Measurements from ENCODE around the gene KIAA0513.

The KIAA0513 gene

DNA sequence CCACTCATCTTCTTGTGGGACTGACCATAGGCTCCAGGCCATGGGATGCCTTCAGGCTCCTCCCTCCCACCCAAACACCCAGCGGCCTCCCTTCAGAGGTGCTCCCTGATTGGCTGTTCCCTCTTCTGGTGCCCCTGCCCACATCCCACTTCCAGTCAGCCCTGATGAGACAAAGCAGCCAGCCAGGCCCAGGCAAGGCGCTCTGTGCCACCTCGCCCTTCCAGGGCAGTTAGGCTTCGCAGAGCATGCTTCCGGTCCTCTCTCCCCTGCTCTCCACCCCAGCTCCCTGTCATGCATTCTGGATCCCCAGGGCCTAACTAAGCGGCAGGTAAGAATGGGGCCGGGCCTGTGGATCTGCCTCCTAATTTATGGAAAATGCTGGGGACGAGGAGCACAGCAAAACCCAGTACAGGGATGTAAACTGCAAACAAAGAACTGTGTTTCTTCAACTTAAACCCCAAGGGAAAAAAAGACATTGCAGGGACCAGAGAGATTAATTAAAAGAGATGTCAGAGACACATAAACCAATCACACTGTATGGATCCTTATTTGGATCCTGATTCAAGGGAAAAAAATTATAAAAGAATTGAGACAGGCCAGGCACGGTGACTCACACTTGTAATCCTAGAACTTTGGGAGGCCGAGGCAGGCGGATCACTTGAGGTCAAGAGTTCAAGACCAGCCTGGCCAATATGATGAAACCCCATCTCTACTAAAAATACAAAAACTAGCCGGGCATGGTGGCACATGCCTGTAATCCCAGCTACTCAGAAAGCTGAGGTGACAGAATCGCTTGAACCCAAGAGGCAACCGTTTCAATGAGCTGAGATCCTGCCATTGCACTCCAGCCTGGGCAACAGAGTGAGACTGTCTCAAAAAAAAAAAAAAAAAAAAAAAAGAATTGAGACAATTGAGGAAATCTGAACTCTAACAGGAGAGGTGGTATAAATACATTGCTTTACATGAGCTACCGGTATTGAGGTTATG lies 42.2 kb upstream of the KIAA0513 start:
- TF ChIP-seq, protein P1, sequence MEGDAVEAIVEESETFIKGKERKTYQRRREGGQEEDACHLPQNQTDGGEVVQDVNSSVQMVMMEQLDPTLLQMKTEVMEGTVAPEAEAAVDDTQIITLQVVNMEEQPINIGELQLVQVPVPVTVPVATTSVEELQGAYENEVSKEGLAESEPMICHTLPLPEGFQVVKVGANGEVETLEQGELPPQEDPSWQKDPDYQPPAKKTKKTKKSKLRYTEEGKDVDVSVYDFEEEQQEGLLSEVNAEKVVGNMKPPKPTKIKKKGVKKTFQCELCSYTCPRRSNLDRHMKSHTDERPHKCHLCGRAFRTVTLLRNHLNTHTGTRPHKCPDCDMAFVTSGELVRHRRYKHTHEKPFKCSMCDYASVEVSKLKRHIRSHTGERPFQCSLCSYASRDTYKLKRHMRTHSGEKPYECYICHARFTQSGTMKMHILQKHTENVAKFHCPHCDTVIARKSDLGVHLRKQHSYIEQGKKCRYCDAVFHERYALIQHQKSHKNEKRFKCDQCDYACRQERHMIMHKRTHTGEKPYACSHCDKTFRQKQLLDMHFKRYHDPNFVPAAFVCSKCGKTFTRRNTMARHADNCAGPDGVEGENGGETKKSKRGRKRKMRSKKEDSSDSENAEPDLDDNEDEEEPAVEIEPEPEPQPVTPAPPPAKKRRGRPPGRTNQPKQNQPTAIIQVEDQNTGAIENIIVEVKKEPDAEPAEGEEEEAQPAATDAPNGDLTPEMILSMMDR (IDR thresholded peaks at IDR 0.05; ENCODE audit: insufficient read depth, low read length, poor library complexity, severe bottlenecking): no peak
- no peak for TF ChIP-seq EZH2phosphoT487 (conservative IDR thresholded peaks at IDR 0.05; ENCODE audit: low read length)
- H3K4me2 ChIP-seq (ENCODE audit: low read depth, low read length, poor library complexity, severe bottlenecking): no peak overlapping the region

DNA sequence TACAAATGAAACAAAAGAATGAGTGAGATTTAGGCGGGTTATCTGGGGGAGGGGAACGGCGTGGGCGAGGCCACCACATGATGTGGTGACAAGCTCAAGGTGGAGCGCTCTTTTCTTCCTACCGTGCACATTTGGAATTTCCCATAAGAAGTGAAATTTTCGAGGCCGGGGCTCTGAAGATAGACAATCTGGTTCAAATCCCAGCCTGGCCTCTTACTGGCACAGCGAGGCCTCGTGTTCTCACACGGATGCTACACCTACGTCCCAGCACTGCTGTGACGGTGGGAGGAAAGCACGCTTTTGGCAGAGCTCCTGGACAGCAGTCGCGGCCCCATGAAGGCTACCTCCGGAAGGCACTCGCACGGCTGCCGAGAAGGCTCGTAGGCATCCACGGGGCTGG lies 41.5 kb upstream of the KIAA0513 start:
- no peaks in the 10 kb centered on the region for H3K9me2 ChIP-seq (replicated peaks; ENCODE audit: insufficient read depth, low read length)
- no peak overlapping the region for H3K4me3 ChIP-seq (ENCODE audit: insufficient read depth, low read length, poor library complexity, severe bottlenecking)
- H3K9me3 ChIP-seq (ENCODE audit: insufficient read depth, low read length): no peaks in the 10 kb centered on the region
- no peaks in the 10 kb centered on the region for H3K36me3 ChIP-seq (ENCODE audit: low read length)
- no peaks in the 10 kb centered on the region for H3K27me3 ChIP-seq (ENCODE audit: low read length)
- no peak overlapping the region for H2AFZ ChIP-seq (ENCODE audit: low read depth, low read length, severe bottlenecking)
- H3K79me2 ChIP-seq (ENCODE audit: insufficient read depth, low read length): no peaks in the 10 kb centered on the region
- no peak overlapping the region for H3K9ac ChIP-seq (ENCODE audit: low read length)
- no peak overlapping the region for H3K27ac ChIP-seq (ENCODE audit: low read depth, low read length)
- H3F3A ChIP-seq (ENCODE audit: insufficient read depth): no peaks in the 10 kb centered on the region
- no peak overlapping the region for H3K4me2 ChIP-seq (ENCODE audit: low read depth, low read length, poor library complexity, severe bottlenecking)
- no peaks in the 10 kb centered on the region for H4K20me1 ChIP-seq (ENCODE audit: low read depth, low read length)
- TF ChIP-seq, protein P1 (IDR thresholded peaks at IDR 0.05; ENCODE audit: insufficient read depth, low read length, poor library complexity, severe bottlenecking): no peak
- TF ChIP-seq EZH2phosphoT487 (conservative IDR thresholded peaks at IDR 0.05; ENCODE audit: low read length): no peak

More for the DNA sequence above, 42.2 kb upstream of the KIAA0513 start:
- no peak overlapping the region for H2AFZ ChIP-seq (ENCODE audit: low read depth, low read length, severe bottlenecking)
- no peaks in the 10 kb centered on the region for H3K9me3 ChIP-seq (ENCODE audit: insufficient read depth, low read length)
- H3K79me2 ChIP-seq (ENCODE audit: insufficient read depth, low read length): no peaks in the 10 kb centered on the region
- no peaks in the 10 kb centered on the region for H4K20me1 ChIP-seq (ENCODE audit: low read depth, low read length)
- H3K4me3 ChIP-seq (ENCODE audit: insufficient read depth, low read length, poor library complexity, severe bottlenecking): no peak overlapping the region
- H3F3A ChIP-seq (ENCODE audit: insufficient read depth): no peaks in the 10 kb centered on the region
- H3K9me2 ChIP-seq (replicated peaks; ENCODE audit: insufficient read depth, low read length): no peaks in the 10 kb centered on the region
- H3K36me3 ChIP-seq (ENCODE audit: low read length): no peaks in the 10 kb centered on the region
- no peaks in the 10 kb centered on the region for H3K27me3 ChIP-seq (ENCODE audit: low read length)
- H3K27ac ChIP-seq (ENCODE audit: low read depth, low read length): no peak overlapping the region
- H3K9ac ChIP-seq (ENCODE audit: low read length): no peak overlapping the region

DNA sequence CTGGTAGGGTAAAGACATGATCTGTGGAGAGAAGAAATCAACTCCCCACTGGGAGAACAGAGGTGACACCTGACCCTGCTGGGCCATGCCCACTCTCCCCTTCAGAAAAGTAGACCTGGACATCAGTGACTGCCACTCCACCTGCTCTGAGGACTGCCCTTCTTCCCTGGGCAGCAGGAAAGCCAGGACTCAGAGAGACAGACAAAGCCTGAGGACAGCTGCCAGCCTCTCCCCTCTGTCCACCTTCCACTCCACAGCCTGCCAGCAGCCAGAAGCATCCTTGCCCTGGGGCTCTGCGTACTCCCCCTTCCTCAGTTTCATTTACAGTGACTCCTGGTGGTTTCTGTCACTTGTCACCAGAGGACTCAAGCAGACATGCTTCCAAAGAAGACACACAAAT lies 40.7 kb upstream of the KIAA0513 start:
- no peaks in the 10 kb centered on the region for H3K79me2 ChIP-seq (ENCODE audit: insufficient read depth, low read length)
- no peak overlapping the region for H3K9ac ChIP-seq (ENCODE audit: low read length)
- H3K27me3 ChIP-seq (ENCODE audit: low read length): no peaks in the 10 kb centered on the region
- H3K4me3 ChIP-seq (ENCODE audit: insufficient read depth, low read length, poor library complexity, severe bottlenecking): no peak overlapping the region
- no peaks in the 10 kb centered on the region for H3K36me3 ChIP-seq (ENCODE audit: low read length)
- no peak for TF ChIP-seq EZH2phosphoT487 (conservative IDR thresholded peaks at IDR 0.05; ENCODE audit: low read length)
- TF ChIP-seq, protein P1 (IDR thresholded peaks at IDR 0.05; ENCODE audit: insufficient read depth, low read length, poor library complexity, severe bottlenecking): no peak
- H3K9me3 ChIP-seq (ENCODE audit: insufficient read depth, low read length): no peaks in the 10 kb centered on the region
- H3K9me2 ChIP-seq (replicated peaks; ENCODE audit: insufficient read depth, low read length): no peaks in the 10 kb centered on the region
- H3F3A ChIP-seq (ENCODE audit: insufficient read depth): no peaks in the 10 kb centered on the region
- no peak overlapping the region for H3K4me2 ChIP-seq (ENCODE audit: low read depth, low read length, poor library complexity, severe bottlenecking)
- no peak overlapping the region for H3K27ac ChIP-seq (ENCODE audit: low read depth, low read length)
- H2AFZ ChIP-seq (ENCODE audit: low read depth, low read length, severe bottlenecking): no peak overlapping the region
- no peaks in the 10 kb centered on the region for H4K20me1 ChIP-seq (ENCODE audit: low read depth, low read length)
